ENCODE data around the gene THUMPD3. TPM values are rescaled to one million over a fixed set of nuclear protein-coding genes. Genes with fewer than 3 reads are reported as not detected.

The THUMPD3 gene
- total and polyA plus RNA-seq, 2 of the 4 experiments (the other 2 are of a cell fraction) = 28.2 to 43.9 TPM

DNA sequence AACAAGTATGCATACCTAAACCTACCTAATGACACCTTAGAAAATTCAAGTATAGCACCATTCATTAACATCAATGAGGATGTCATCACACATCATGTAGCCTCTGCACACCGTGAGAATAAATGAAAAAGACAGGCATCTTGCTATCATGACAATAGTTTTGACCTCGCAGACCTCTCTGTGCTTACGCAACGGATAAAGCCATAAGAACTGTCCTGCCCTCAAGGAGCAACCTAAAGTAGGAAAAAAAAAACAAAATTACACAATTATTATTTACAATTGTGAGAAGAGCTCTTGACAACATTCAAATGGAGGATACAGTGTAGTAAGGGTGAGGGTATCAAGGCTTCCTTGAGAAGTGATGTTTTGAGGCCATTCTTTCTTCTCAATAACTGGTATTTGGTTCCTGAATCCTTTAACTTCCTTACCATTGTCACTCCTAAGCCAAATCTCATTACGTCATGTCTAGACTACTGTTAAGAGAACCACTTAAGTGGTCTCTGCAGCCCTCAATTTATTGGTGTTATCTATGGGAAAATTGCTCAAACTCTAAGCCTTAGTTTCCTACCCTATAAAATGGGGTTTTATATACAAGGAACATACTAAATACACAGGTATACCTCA is 27.5 kb downstream of the THUMPD3 start:
- Histone ChIP-seq H3K56ac (ENCODE audit: extremely low read depth, insufficient read depth, low read length) (no peak overlapping the region), H3K27ac (ENCODE audit: insufficient read depth, low read length) (no peak overlapping the region), H2BK120ac (ENCODE audit: low read depth, low read length) (no peak overlapping the region), H2AFZ (replicated peaks; ENCODE audit: low read length, poor library complexity) (no peak overlapping the region), H3K4me3 (ENCODE audit: insufficient read depth, low read depth, low read length) (no peak overlapping the region), H3K79me1 (ENCODE audit: low read depth in 1 of 2, low read length in 2 of 2) (peaks cover 15 to 58% of the 10 kb centered on the region in 2 experiments), H2AK5ac (ENCODE audit: low read depth, low read length) (no peak overlapping the region), H2AK9ac (replicated peaks; ENCODE audit: low read depth, low read length, poor library complexity) (no peak overlapping the region), H3K18ac (ENCODE audit: low read depth, low read length) (no peak overlapping the region), H3K14ac (replicated peaks; ENCODE audit: low read depth, low read length) (no peak overlapping the region), H3K23ac (ENCODE audit: low read depth, low read length) (no peak overlapping the region), H3K9me1 (ENCODE audit: insufficient read depth, low read length) (no peaks in the 10 kb centered on the region), H4K20me1 (ENCODE audit: insufficient read depth, low read length) (peaks cover 76% of the 10 kb centered on the region), H4K8ac (ENCODE audit: low read depth in 2 of 2, low read length in 2 of 2) (no peak overlapping the region), H3K27me3 (ENCODE audit: control insufficient read depth, insufficient read depth, low read length) (no peaks in the 10 kb centered on the region), H3K9ac (ENCODE audit: low read depth, low read length) (no peak overlapping the region), H2BK20ac (ENCODE audit: low read depth, low read length) (no peak overlapping the region), H3K4me1 (ENCODE audit: control insufficient read depth, insufficient read depth, low read length) (peaks cover 2% of the 10 kb centered on the region; the same call in 1 of the 2 replicates), H4K91ac (ENCODE audit: insufficient read depth, low read depth, low read length) (no peak overlapping the region), H3K36me3 (ENCODE audit: control insufficient read depth, insufficient read depth, low read length) (peaks cover 49% of the 10 kb centered on the region), H2BK5ac (ENCODE audit: low read depth, low read length, poor library complexity, severe bottlenecking) (no peak overlapping the region), H4K5ac (ENCODE audit: low read depth, low read length) (no peak overlapping the region), H3K4ac (ENCODE audit: low read depth, low read length) (no peak overlapping the region), H3K9me3 (ENCODE audit: control insufficient read depth, insufficient read depth, low read length) (no peaks in the 10 kb centered on the region), H3K4me2 (ENCODE audit: low read depth, low read length) (no peak overlapping the region), H2BK15ac (ENCODE audit: low read depth, low read length) (no peak overlapping the region)
- intact Hi-C loops (cut with micrococcal nuclease) (no loop called here), in situ Hi-C loops (cut with MboI; ENCODE audit: low sequenced_read_pairs) (no loop called here), dilution Hi-C loops (cut with HindIII; ENCODE audit: low sequenced_read_pairs, unreplicated experiment) (no loop called here)
- BruUV-seq (replicated peaks) = no TSS peak
- no CpG with 5 or more reads among the region's 5 CpGs for WGBS, 2 experiments (ENCODE audit: extremely low coverage in 2 of 2, insufficient read length in 1 of 2)
- ATAC-seq (ENCODE audit: low read depth) (no peak), DNase-seq (no peak)
- TF ChIP-seq CEBPB (IDR thresholded peaks at IDR 0.05; ENCODE audit: low read depth, low read length) (peak; percentile 9; the same call in 1 of the 2 replicates), FOS (IDR thresholded peaks at IDR 0.05; ENCODE audit: low read depth, low read length) (no peak)
- ChIA-PET CTCF (interaction anchor here (0.6 kb wide), 1 partner anchor 113 kb away, joined by 3 read pairs; no protein-coding TSS in a partner anchor), POLR2A (ENCODE audit: unreplicated experiment) (no interaction called here)

Measured in IMR-90 (cell line).